WTC11 (cell line): ENCODE results near the gene MARS1. TPM values are rescaled to one million over a fixed set of nuclear protein-coding genes. Genes with fewer than 3 reads are reported as not detected.

ENCODE experiments used
- ATAC-seq: fragments of 200-7000 bp; cut with Tn5 transposase; 2 replicates; pipeline ENCODE4 v1.10.0; 2021; ENCODE audit warnings: mild to moderate bottlenecking, moderate library complexity
- CTCF ChIA-PET: fragments of 300-600 bp; sonication (Branson Sonifier 250); formaldehyde crosslinking; loops from one replicate; lab custom pipeline; 2021; ENCODE audit warnings: antibody characterized with exemption; lab: Charles Lee
- POLR2A ChIA-PET: fragments of 350-600 bp; sonication (Branson Sonifier 250); formaldehyde crosslinking; loops from one replicate; lab custom pipeline; 2021; ENCODE audit warnings: antibody characterized with exemption; lab: Charles Lee
- DNase-seq: peaks from one replicate; pipeline ENCODE4 v3.0.0; 2021; ENCODE audit warnings: low spot score
- H3K27ac Mint-ChIP-seq: 2 replicates; pipeline ENCODE4 v1.8.0; 2021; ENCODE audit warnings: mixed read lengths
- H3K27me3 Mint-ChIP-seq: 2 replicates; pipeline ENCODE4 v1.8.0; 2021; ENCODE audit warnings: low read depth, mild to moderate bottlenecking, moderate library complexity, mixed read lengths
- H3K36me3 Mint-ChIP-seq: 2 replicates; pipeline ENCODE4 v1.8.0; 2021; ENCODE audit warnings: mixed read lengths
- H3K4me1 Mint-ChIP-seq: 2 replicates; pipeline ENCODE4 v1.8.0; 2022; ENCODE audit warnings: mixed read lengths
- H3K4me3 Mint-ChIP-seq: 2 replicates; pipeline ENCODE4 v1.8.0; 2021; ENCODE audit warnings: mild to moderate bottlenecking, moderate library complexity, mixed read lengths
- H3K9me3 Mint-ChIP-seq: 2 replicates; pipeline ENCODE4 v1.8.0; 2021; ENCODE audit warnings: mixed read lengths
- ARID4B ChIP-seq: sonication (generic); formaldehyde crosslinking; IDR thresholded peaks from 2 replicates; pipeline ENCODE4 v1.8.0; 2023; ENCODE audit warnings: missing genetic modification reagents, mild to moderate bottlenecking, borderline replicate concordance
- E2F4 ChIP-seq: sonication (generic); formaldehyde crosslinking; IDR thresholded peaks from 2 replicates; pipeline ENCODE4 v1.8.1; 2022; ENCODE audit warnings: low read depth, mild to moderate bottlenecking, moderate library complexity, missing genetic modification reagents, borderline replicate concordance
- FOXK1 ChIP-seq: sonication (generic); formaldehyde crosslinking; IDR thresholded peaks from 2 replicates; pipeline ENCODE4 v1.8.0; 2022; ENCODE audit warnings: mild to moderate bottlenecking, moderate library complexity, missing genetic modification reagents
- NR3C1 ChIP-seq: sonication (generic); formaldehyde crosslinking; conservative IDR thresholded peaks from 2 replicates; pipeline ENCODE4 v1.8.1; 2023; ENCODE audit warnings: low read depth, mild to moderate bottlenecking, missing genetic modification reagents
- RELA ChIP-seq: sonication (generic); formaldehyde crosslinking; IDR thresholded peaks from 2 replicates; pipeline ENCODE4 v1.8.1; 2022; ENCODE audit warnings: missing genetic modification reagents, mild to moderate bottlenecking, borderline replicate concordance
- RORB ChIP-seq: fragments of 250-450 bp; sonication (Bioruptor Pico); IDR thresholded peaks from 2 replicates; pipeline ENCODE4 v1.9.0; 2021; ENCODE audit warnings: mild to moderate bottlenecking
- SMAD3 ChIP-seq: sonication (generic); formaldehyde crosslinking; IDR thresholded peaks from 2 replicates; pipeline ENCODE4 v1.8.0; 2022; ENCODE audit warnings: missing genetic modification reagents, mild to moderate bottlenecking, borderline replicate concordance
- SMAD4 ChIP-seq: sonication (generic); formaldehyde crosslinking; IDR thresholded peaks from 2 replicates; pipeline ENCODE4 v1.8.0; 2022; ENCODE audit warnings: mild to moderate bottlenecking, missing genetic modification reagents
- SOX15 ChIP-seq: fragments of 250-450 bp; sonication (Bioruptor Pico); IDR thresholded peaks from 2 replicates; pipeline ENCODE4 v1.9.0; 2021; ENCODE audit warnings: mild to moderate bottlenecking
- SP1 ChIP-seq: sonication (generic); formaldehyde crosslinking; conservative IDR thresholded peaks from 2 replicates; pipeline ENCODE4 v1.8.1; 2022; ENCODE audit warnings: missing genetic modification reagents
- TEAD1 ChIP-seq: sonication (generic); formaldehyde crosslinking; IDR thresholded peaks from 2 replicates; pipeline ENCODE4 v1.8.0; 2022; ENCODE audit warnings: mild to moderate bottlenecking, missing genetic modification reagents
- USF2 ChIP-seq: sonication (generic); formaldehyde crosslinking; IDR thresholded peaks from 2 replicates; pipeline ENCODE4 v1.8.1; 2023; ENCODE audit warnings: mild to moderate bottlenecking, missing genetic modification reagents, moderate library complexity
- total RNA-seq: library from RNA; stranded (reverse); gene quantifications from 3 replicates; pipeline ENCODE4 v1.2.3, GENCODE V29; 2021
- TF ChIP-seq, protein P1 (sequence below): sonication (generic); formaldehyde crosslinking; IDR thresholded peaks from 2 replicates; pipeline ENCODE4 v1.8.1; 2022; ENCODE audit warnings: missing genetic modification reagents, borderline replicate concordance
- TF ChIP-seq, protein P2 (sequence below): sonication (generic); formaldehyde crosslinking; IDR thresholded peaks from 2 replicates; pipeline ENCODE4 v1.8.1; 2023; ENCODE audit warnings: mild to moderate bottlenecking, missing genetic modification reagents
- TF ChIP-seq, protein P3 (sequence below): fragments of 250-450 bp; sonication (Bioruptor Pico); IDR thresholded peaks from 2 replicates; pipeline ENCODE4 v1.9.0; 2021; ENCODE audit warnings: mild to moderate bottlenecking
- TF ChIP-seq, protein P4 (sequence below): sonication (generic); formaldehyde crosslinking; conservative IDR thresholded peaks from 2 replicates; pipeline ENCODE4 v1.8.1; 2023; ENCODE audit warnings: mild to moderate bottlenecking, low read depth, missing genetic modification reagents, moderate library complexity

Gene MARS1
- total RNA-seq, 1 experiment from 2014 or later = 367 TPM

- TF ChIP-seq USF2 (CRISPR knock-in tag) = no peak
- no peak for TF ChIP-seq SP1 (CRISPR knock-in tag)
- TF ChIP-seq, protein P1, sequence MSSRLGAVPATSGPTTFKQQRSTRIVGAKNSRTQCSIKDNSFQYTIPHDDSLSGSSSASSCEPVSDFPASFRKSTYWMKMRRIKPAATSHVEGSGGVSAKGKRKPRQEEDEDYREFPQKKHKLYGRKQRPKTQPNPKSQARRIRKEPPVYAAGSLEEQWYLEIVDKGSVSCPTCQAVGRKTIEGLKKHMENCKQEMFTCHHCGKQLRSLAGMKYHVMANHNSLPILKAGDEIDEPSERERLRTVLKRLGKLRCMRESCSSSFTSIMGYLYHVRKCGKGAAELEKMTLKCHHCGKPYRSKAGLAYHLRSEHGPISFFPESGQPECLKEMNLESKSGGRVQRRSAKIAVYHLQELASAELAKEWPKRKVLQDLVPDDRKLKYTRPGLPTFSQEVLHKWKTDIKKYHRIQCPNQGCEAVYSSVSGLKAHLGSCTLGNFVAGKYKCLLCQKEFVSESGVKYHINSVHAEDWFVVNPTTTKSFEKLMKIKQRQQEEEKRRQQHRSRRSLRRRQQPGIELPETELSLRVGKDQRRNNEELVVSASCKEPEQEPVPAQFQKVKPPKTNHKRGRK = no peak
- no peak for TF ChIP-seq SMAD3 (CRISPR knock-in tag)
- TF ChIP-seq NR3C1 = no peak
- no peak for TF ChIP-seq FOXK1 (CRISPR knock-in tag)
- no peak for TF ChIP-seq SMAD4 (CRISPR knock-in tag)
- TF ChIP-seq RORB = no peak
- TF ChIP-seq, all 79 proteins: peak for 0
These were observed 23.9 kb downstream of the MARS1 start (continued) for GRCh38 chr12:57511588-57512325.

- Mint-ChIP-seq H3K27me3 (no peaks in the 10 kb centered on the region), H3K27ac (no peak overlapping the region), H3K4me1 (no peaks in the 10 kb centered on the region), H3K9me3 (no peaks in the 10 kb centered on the region), H3K36me3 (peaks cover 86% of the 10 kb centered on the region), H3K4me3 (no peak overlapping the region)
- ATAC-seq (no peak), DNase-seq (no peak)
- TF ChIP-seq E2F4 = no peak
- no peak for TF ChIP-seq SOX15
- TF ChIP-seq, protein P2, sequence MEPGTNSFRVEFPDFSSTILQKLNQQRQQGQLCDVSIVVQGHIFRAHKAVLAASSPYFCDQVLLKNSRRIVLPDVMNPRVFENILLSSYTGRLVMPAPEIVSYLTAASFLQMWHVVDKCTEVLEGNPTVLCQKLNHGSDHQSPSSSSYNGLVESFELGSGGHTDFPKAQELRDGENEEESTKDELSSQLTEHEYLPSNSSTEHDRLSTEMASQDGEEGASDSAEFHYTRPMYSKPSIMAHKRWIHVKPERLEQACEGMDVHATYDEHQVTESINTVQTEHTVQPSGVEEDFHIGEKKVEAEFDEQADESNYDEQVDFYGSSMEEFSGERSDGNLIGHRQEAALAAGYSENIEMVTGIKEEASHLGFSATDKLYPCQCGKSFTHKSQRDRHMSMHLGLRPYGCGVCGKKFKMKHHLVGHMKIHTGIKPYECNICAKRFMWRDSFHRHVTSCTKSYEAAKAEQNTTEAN = no peak
- TF ChIP-seq, protein P3, sequence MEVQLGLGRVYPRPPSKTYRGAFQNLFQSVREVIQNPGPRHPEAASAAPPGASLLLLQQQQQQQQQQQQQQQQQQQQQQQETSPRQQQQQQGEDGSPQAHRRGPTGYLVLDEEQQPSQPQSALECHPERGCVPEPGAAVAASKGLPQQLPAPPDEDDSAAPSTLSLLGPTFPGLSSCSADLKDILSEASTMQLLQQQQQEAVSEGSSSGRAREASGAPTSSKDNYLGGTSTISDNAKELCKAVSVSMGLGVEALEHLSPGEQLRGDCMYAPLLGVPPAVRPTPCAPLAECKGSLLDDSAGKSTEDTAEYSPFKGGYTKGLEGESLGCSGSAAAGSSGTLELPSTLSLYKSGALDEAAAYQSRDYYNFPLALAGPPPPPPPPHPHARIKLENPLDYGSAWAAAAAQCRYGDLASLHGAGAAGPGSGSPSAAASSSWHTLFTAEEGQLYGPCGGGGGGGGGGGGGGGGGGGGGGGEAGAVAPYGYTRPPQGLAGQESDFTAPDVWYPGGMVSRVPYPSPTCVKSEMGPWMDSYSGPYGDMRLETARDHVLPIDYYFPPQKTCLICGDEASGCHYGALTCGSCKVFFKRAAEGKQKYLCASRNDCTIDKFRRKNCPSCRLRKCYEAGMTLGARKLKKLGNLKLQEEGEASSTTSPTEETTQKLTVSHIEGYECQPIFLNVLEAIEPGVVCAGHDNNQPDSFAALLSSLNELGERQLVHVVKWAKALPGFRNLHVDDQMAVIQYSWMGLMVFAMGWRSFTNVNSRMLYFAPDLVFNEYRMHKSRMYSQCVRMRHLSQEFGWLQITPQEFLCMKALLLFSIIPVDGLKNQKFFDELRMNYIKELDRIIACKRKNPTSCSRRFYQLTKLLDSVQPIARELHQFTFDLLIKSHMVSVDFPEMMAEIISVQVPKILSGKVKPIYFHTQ (CRISPR knock-in tag) = no peak
- POLR2A ChIA-PET = no interaction called here
- CTCF ChIA-PET = interaction anchor here (1.5 kb wide), 1 partner anchor 15 kb away, joined by 5 read pairs; no protein-coding TSS in a partner anchor
These were observed 24.8 kb downstream of the MARS1 start for GRCh38 chr12:57512665-57513064.

- ChIA-PET CTCF (interaction anchor here (0.6 to 1.5 kb wide), 2 partner anchors 15 to 213 kb away, joined by 3 to 5 read pairs; no protein-coding TSS in a partner anchor), POLR2A (no interaction called here)
- TF ChIP-seq, protein P4, sequence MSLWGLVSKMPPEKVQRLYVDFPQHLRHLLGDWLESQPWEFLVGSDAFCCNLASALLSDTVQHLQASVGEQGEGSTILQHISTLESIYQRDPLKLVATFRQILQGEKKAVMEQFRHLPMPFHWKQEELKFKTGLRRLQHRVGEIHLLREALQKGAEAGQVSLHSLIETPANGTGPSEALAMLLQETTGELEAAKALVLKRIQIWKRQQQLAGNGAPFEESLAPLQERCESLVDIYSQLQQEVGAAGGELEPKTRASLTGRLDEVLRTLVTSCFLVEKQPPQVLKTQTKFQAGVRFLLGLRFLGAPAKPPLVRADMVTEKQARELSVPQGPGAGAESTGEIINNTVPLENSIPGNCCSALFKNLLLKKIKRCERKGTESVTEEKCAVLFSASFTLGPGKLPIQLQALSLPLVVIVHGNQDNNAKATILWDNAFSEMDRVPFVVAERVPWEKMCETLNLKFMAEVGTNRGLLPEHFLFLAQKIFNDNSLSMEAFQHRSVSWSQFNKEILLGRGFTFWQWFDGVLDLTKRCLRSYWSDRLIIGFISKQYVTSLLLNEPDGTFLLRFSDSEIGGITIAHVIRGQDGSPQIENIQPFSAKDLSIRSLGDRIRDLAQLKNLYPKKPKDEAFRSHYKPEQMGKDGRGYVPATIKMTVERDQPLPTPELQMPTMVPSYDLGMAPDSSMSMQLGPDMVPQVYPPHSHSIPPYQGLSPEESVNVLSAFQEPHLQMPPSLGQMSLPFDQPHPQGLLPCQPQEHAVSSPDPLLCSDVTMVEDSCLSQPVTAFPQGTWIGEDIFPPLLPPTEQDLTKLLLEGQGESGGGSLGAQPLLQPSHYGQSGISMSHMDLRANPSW (CRISPR knock-in tag) = no peak
- TF ChIP-seq ARID4B (no peak), FOXK1 (CRISPR knock-in tag) (no peak), TEAD1 (no peak), USF2 (CRISPR knock-in tag) (no peak), RELA (CRISPR knock-in tag) (no peak)
These were observed 25.4 kb downstream of the MARS1 start for GRCh38 chr12:57513266-57513665.

More at GRCh38 chr12:57513266-57513665, 25.4 kb downstream of the MARS1 start:
- Mint-ChIP-seq H3K4me1 (peaks cover under 1% of the 10 kb centered on the region), H3K36me3 (peaks cover 86% of the 10 kb centered on the region), H3K27me3 (no peaks in the 10 kb centered on the region), H3K27ac (no peak overlapping the region), H3K9me3 (no peaks in the 10 kb centered on the region), H3K4me3 (no peak overlapping the region)
- ATAC-seq (no peak), DNase-seq (no peak)
